Testis (tissue), 2 donors: ENCODE results near the gene CARD14.

Experiments
- CTCF ChIP-seq, 3 experiments: fragments of 450-650 bp in 2 of 3; fragments of 200-600 bp in 1 of 3; sonication (generic) in 1 of 3; IDR thresholded peaks; one replicate each; pipeline ENCODE4 v1.5.1; 2016 to 2019; ENCODE audit warnings: antibody characterized with exemption in 3 of 3, mild to moderate bottlenecking in 2 of 3, moderate library complexity in 1 of 3
- POLR2A ChIP-seq: fragments of 450-650 bp; IDR thresholded peaks from one replicate; pipeline ENCODE4 v1.6.1; 2017; ENCODE audit warnings: antibody characterized with exemption, mild to moderate bottlenecking, moderate library complexity

- TF ChIP-seq POLR2A (no peak), CTCF (IDR thresholded peaks at IDR 0.05) (no peak)
Observed at GRCh38 chr17:80177986-80178595, 8.3 kb downstream of the CARD14 start.
